A673 (cell line): Measurements from ENCODE around the gene LMO2. TPM values are rescaled to one million over a fixed set of nuclear protein-coding genes. Genes with fewer than 3 reads are reported as not detected.

Experiments used
- BruUV-seq: library from RNA; stranded (reverse); fragments of 400-500 nt; replicated peaks from 2 replicates; lab custom pipeline; 2021; lab: Mats Ljungman, UMichigan
- CTCF ChIA-PET: fragments of 300-600 bp; sonication (Branson Sonifier 250); formaldehyde crosslinking; loops from one replicate; lab custom pipeline; 2022; ENCODE audit warnings: antibody characterized with exemption; lab: Charles Lee
- POLR2A ChIA-PET: fragments of 300-600 bp; sonication (Branson Sonifier 250); formaldehyde crosslinking; loops from one replicate; lab custom pipeline; 2022; ENCODE audit warnings: antibody characterized with exemption; ENCODE audit not compliant: low non-redundant PET; lab: Charles Lee
- DNase-seq: peaks from one replicate; pipeline ENCODE4 v3.0.0-alpha.2; 2015; ENCODE audit warnings: low spot score
- H3K27ac ChIP-seq: fragments of 200-600 bp; sonication (generic); 2 replicates; pipeline ENCODE4 v1.5.1; 2016; ENCODE audit warnings: mixed run types, low read depth, mild to moderate bottlenecking, mixed read lengths, antibody characterized with exemption, low read length; ENCODE audit not compliant: poor library complexity, severe bottlenecking
- H3K27me3 ChIP-seq: fragments of 200-600 bp; sonication (generic); replicated peaks from 2 replicates; pipeline ENCODE4 v1.6.1; 2017; ENCODE audit warnings: mixed run types, low read depth, mild to moderate bottlenecking, mixed read lengths, antibody characterized with exemption, low read length; ENCODE audit not compliant: insufficient read depth, poor library complexity
- H3K36me3 ChIP-seq: fragments of 200-600 bp; sonication (generic); 2 replicates; pipeline ENCODE4 v1.6.1; 2016; ENCODE audit warnings: mixed run types, mild to moderate bottlenecking, mixed read lengths, antibody characterized with exemption, low read length; ENCODE audit not compliant: insufficient read depth, poor library complexity, severe bottlenecking
- H3K4me1 ChIP-seq: fragments of 200-600 bp; sonication (generic); 2 replicates; pipeline ENCODE4 v1.6.1; 2017; ENCODE audit warnings: mixed run types, mild to moderate bottlenecking, mixed read lengths, antibody characterized with exemption, low read length; ENCODE audit not compliant: insufficient read depth, poor library complexity, severe bottlenecking
- H3K4me3 ChIP-seq: fragments of 200-600 bp; sonication (generic); 2 replicates; pipeline ENCODE4 v1.5.1; 2016; ENCODE audit warnings: low read depth, mixed run types, mild to moderate bottlenecking, mixed read lengths, low read length; ENCODE audit not compliant: poor library complexity, severe bottlenecking
- H3K9me3 ChIP-seq: fragments of 200-600 bp; sonication (generic); 2 replicates; pipeline ENCODE4 v1.6.1; 2016; ENCODE audit warnings: mixed run types, low read depth, mild to moderate bottlenecking, mixed read lengths, antibody characterized with exemption, low read length; ENCODE audit not compliant: poor library complexity, severe bottlenecking
- CTCF ChIP-seq: fragments of 300-800, 200-600 bp; sonication (generic); conservative IDR thresholded peaks from 2 replicates; pipeline ENCODE4 v1.5.1; 2017; ENCODE audit warnings: low read depth, mild to moderate bottlenecking, antibody characterized with exemption, low read length, moderate library complexity, mixed read lengths
- EZH2 ChIP-seq: fragments of 200-600 bp; sonication (generic); IDR thresholded peaks from 2 replicates; pipeline ENCODE4 v1.6.1; 2017; ENCODE audit warnings: borderline replicate concordance, low read depth, mild to moderate bottlenecking, mixed read lengths, antibody characterized with exemption, low read length; ENCODE audit not compliant: poor library complexity, severe bottlenecking
- intact Hi-C: fragments of 100-400 bp; cut with micrococcal nuclease; formaldehyde crosslinking; loops from one replicate; pipeline ENCODE4 v1.10.0; 2022; ENCODE audit not compliant: unreplicated experiment
- total RNA-seq: library from RNA; stranded (reverse); gene quantifications from 2 replicates; pipeline ENCODE4 v1.2.3, GENCODE V29; 2021

Gene LMO2
- total RNA-seq, 1 experiment from 2014 or later, result 39.0 TPM

DNA sequence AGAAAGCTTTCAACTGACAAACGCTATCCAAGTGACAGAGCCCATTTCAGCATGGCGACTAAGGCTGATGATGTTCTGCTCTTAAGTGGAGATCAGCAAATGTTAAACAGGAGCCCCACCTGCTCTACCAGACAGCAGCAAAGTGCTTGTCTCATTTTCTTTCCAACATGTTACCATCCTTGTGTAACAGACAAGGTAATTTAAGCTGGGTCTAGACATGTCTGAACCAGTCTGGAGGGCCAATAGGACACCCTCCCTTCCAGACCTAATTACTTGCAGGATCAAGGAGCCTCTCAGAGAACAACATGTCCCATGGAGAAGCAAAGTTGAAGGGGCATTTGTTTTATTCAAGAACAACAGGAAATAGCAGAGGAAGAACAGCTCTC is 3.9 kb upstream of the LMO2 start:
- DNase-seq, result peak; percentile 90
- Histone ChIP-seq H3K27ac (peak overlapping the region; percentile 12), H3K4me1 (peaks cover 73% of the 10 kb centered on the region), H3K27me3 (no peaks in the 10 kb centered on the region), H3K36me3 (no peaks in the 10 kb centered on the region), H3K4me3 (no peak overlapping the region), H3K9me3 (no peaks in the 10 kb centered on the region)
- intact Hi-C loops, result no loop called here
- BruUV-seq, result no TSS peak
- POLR2A ChIA-PET, result no interaction called here
- CTCF ChIA-PET, result interaction anchor here (0.7 kb wide), 1 partner anchor 45 kb away, joined by 3 read pairs; no protein-coding TSS in a partner anchor
- TF ChIP-seq CTCF (no peak), EZH2 (no peak)

DNA sequence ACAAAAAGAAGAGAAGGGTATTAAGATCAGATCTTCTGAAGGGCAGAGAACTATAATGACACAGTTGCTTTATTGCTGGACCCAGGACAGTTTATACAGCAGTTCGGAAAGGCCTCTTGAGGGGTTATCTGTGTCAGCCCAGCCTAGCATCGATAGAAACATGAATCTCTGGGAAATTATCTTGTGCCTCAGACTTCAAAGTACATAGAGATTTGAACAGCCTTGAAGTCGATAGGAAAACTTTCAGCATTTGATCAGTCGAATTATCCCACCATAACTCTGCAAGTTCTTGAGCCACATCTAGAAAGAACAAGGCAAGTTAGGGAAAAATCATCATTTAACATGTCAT is 2.5 kb upstream of the LMO2 start:
- no peak for DNase-seq
- H3K27me3 ChIP-seq, result no peaks in the 10 kb centered on the region
- ChIA-PET POLR2A (no interaction called here), CTCF (no interaction called here)
- H3K36me3 ChIP-seq, result no peaks in the 10 kb centered on the region
- no peak overlapping the region for H3K4me3 ChIP-seq
- no peaks in the 10 kb centered on the region for H3K9me3 ChIP-seq
- peaks cover 71% of the 10 kb centered on the region for H3K4me1 ChIP-seq
- H3K27ac ChIP-seq, result no peak overlapping the region
- intact Hi-C loops, result no loop called here
- BruUV-seq, result no TSS peak
- no peak for TF ChIP-seq CTCF
- no peak for TF ChIP-seq EZH2

DNA sequence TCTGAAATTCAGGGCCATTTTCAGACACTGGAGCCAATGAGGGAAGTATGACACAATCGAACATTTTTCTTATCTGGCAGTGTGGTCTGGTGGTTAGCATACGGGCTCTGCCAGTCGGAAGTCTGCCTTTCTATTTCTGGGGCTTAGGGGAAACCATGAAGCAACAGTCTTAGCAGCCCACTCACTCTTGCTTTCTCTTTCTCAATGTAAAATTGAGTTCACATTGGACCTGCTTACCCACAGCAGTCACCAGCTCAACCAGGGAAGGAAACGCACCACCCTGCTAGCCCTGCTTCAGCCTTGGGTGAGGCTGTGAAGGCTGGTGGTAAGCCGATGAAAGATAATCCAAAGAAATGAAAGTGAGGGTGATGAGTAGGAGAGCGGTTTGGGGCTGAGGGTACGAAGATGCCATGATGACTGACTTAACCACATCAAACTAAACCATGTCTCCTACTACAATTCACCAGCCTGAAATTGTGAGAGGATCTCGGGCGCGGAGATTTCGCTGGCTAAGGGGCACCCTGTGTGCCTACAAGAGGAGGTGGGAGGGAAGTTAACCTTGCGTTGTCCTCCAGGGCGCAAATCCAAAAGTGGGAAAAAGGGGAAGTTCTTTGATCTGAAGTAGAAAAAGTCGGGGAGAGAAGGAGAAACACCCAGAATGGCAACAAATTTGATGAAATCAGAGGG is 2.0 kb upstream of the LMO2 start:
- DNase-seq, result no peak
- H3K4me3 ChIP-seq, result no peak overlapping the region
- H3K9me3 ChIP-seq, result no peaks in the 10 kb centered on the region
- BruUV-seq, result no TSS peak
- H3K36me3 ChIP-seq, result no peaks in the 10 kb centered on the region
- TF ChIP-seq CTCF (no peak), EZH2 (no peak)
- H3K27ac ChIP-seq, result no peak overlapping the region
- ChIA-PET POLR2A (no interaction called here), CTCF (no interaction called here)
- intact Hi-C loops, result no loop called here
- peaks cover 66% of the 10 kb centered on the region for H3K4me1 ChIP-seq
- no peaks in the 10 kb centered on the region for H3K27me3 ChIP-seq
